Measurements from ENCODE around the gene RAD51B. TPM values are rescaled to one million over a fixed set of nuclear protein-coding genes. Genes with fewer than 3 reads are reported as not detected.

Gene RAD51B
- total RNA-seq, 1 experiment from 2014 or later = 29.9 TPM

DNA sequence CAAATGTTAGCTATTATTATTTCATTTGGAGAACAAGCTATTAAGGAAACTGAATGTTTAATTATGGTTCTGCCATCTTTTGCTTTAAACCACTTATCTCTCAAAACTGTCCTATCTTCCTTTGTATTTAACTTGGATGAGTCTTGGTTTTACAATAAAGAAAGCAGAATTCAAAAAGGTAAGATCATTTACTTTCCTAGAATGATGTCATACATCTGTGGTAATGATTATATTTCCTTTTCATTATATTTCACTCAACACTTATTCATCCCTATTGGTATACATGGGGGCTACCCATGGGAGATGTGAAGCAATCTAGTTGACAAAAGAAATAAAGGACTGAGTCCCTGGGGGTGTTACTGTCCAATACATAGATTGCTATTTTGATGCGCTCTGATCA, 516.6 kb downstream of the RAD51B start:
- Histone ChIP-seq H3K9me3 (ENCODE audit: insufficient read depth, low read depth) (no peaks in the 10 kb centered on the region), H3K4me1 (replicated peaks; ENCODE audit: insufficient read depth) (no peaks in the 10 kb centered on the region), H3K27me3 (ENCODE audit: insufficient read depth, low read depth) (no peaks in the 10 kb centered on the region), H3K4me3 (no peak overlapping the region), H3K9me2 (ENCODE audit: insufficient read depth) (no peaks in the 10 kb centered on the region), H3K36me3 (ENCODE audit: low read depth) (no peaks in the 10 kb centered on the region; the same call in 1 of the 2 replicates), H3K4me2 (no peak overlapping the region), H3F3A (ENCODE audit: insufficient read depth, low read depth) (no peaks in the 10 kb centered on the region), H3K27ac (no peak overlapping the region), H3K79me2 (ENCODE audit: low read depth) (no peaks in the 10 kb centered on the region), H4K20me1 (ENCODE audit: insufficient read depth) (no peaks in the 10 kb centered on the region), H2AFZ (no peak overlapping the region)
- intact Hi-C loops (cut with micrococcal nuclease; ENCODE audit: unreplicated experiment) = no loop called here
- TF ChIP-seq EZH2 (IDR thresholded peaks at IDR 0.05; ENCODE audit: low read depth) = no peak
- TF ChIP-seq, protein P1, sequence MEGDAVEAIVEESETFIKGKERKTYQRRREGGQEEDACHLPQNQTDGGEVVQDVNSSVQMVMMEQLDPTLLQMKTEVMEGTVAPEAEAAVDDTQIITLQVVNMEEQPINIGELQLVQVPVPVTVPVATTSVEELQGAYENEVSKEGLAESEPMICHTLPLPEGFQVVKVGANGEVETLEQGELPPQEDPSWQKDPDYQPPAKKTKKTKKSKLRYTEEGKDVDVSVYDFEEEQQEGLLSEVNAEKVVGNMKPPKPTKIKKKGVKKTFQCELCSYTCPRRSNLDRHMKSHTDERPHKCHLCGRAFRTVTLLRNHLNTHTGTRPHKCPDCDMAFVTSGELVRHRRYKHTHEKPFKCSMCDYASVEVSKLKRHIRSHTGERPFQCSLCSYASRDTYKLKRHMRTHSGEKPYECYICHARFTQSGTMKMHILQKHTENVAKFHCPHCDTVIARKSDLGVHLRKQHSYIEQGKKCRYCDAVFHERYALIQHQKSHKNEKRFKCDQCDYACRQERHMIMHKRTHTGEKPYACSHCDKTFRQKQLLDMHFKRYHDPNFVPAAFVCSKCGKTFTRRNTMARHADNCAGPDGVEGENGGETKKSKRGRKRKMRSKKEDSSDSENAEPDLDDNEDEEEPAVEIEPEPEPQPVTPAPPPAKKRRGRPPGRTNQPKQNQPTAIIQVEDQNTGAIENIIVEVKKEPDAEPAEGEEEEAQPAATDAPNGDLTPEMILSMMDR (conservative IDR thresholded peaks at IDR 0.05) = no peak
- DNase-seq = no peak
- CTCF ChIA-PET = no interaction called here
- no TSS peak for BruUV-seq (replicated peaks)
- POLR2A ChIA-PET (ENCODE audit: unreplicated experiment) = no interaction called here

DNA sequence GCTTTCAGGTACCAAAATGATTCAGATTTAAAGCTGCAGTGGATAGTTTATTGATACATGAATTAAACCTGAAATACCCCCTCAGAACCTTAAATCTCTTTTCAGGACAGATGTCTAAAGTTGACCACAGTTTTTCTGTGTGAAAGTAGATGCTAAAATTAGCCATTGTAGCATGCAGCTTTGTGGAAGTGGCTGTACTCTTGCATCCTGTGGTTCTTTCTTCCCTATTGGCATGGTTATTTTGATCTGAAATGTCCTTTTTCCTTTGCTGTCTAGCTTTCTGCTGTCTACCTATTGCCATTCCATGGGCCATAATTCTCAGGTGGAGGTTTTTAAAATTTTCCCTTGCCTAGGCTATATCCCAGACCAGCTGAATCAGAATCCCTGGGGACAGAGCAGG, 517.7 kb downstream of the RAD51B start:
- no TSS peak for BruUV-seq (replicated peaks)
- no peak overlapping the region for H3K27ac ChIP-seq
- no peaks in the 10 kb centered on the region for H3K79me2 ChIP-seq (ENCODE audit: low read depth)
- H3K36me3 ChIP-seq (ENCODE audit: low read depth) = no peaks in the 10 kb centered on the region; the same call in 1 of the 2 replicates
- ChIA-PET POLR2A (ENCODE audit: unreplicated experiment) (no interaction called here), CTCF (interaction anchor here (0.7 kb wide), 1 partner anchor 313 kb away, joined by 3 read pairs; no protein-coding TSS in a partner anchor)
- H3K9me2 ChIP-seq (ENCODE audit: insufficient read depth) = no peaks in the 10 kb centered on the region
- no peaks in the 10 kb centered on the region for H3K27me3 ChIP-seq (ENCODE audit: insufficient read depth, low read depth)
- no peak for TF ChIP-seq EZH2 (IDR thresholded peaks at IDR 0.05; ENCODE audit: low read depth)
- TF ChIP-seq, protein P1 (conservative IDR thresholded peaks at IDR 0.05) = no peak
- no peaks in the 10 kb centered on the region for H3K9me3 ChIP-seq (ENCODE audit: insufficient read depth, low read depth)
- no peaks in the 10 kb centered on the region for H4K20me1 ChIP-seq (ENCODE audit: insufficient read depth)
- no peaks in the 10 kb centered on the region for H3F3A ChIP-seq (ENCODE audit: insufficient read depth, low read depth)
- H3K4me1 ChIP-seq (replicated peaks; ENCODE audit: insufficient read depth) = no peaks in the 10 kb centered on the region
- H2AFZ ChIP-seq = no peak overlapping the region
- H3K4me3 ChIP-seq = no peak overlapping the region
- intact Hi-C loops (cut with micrococcal nuclease; ENCODE audit: unreplicated experiment) = no loop called here
- H3K4me2 ChIP-seq = no peak overlapping the region
- DNase-seq = no peak

DNA sequence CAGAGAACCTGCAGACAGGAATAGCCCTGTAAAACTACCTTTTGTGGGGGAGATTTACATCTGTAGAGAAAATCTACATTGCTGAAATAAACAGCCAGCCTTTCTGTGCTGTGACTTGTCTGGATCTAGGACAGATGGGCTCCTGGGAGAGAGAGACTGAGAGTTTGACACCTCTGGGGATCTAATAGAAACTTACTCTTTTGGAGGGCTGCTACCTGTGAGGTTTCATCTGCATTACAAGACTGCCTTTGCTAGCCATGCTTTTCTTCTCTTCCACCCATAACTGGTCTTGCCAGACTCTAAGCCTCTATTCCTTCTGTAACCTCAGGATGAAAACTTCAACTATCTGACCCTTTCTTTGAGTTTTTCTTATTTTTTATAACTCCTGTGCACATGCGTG, 520.7 kb downstream of the RAD51B start:
- intact Hi-C loops (cut with micrococcal nuclease; ENCODE audit: unreplicated experiment) = no loop called here
- no peaks in the 10 kb centered on the region for H3K79me2 ChIP-seq (ENCODE audit: low read depth)
- no peaks in the 10 kb centered on the region for H4K20me1 ChIP-seq (ENCODE audit: insufficient read depth)
- no peaks in the 10 kb centered on the region for H3K4me1 ChIP-seq (replicated peaks; ENCODE audit: insufficient read depth)
- H3F3A ChIP-seq (ENCODE audit: insufficient read depth, low read depth) = no peaks in the 10 kb centered on the region
- no peaks in the 10 kb centered on the region for H3K27me3 ChIP-seq (ENCODE audit: insufficient read depth, low read depth)
- H3K4me2 ChIP-seq = no peak overlapping the region
- no TSS peak for BruUV-seq (replicated peaks)
- CTCF ChIA-PET = no interaction called here
- no peaks in the 10 kb centered on the region for H3K9me2 ChIP-seq (ENCODE audit: insufficient read depth)
- H3K9me3 ChIP-seq (ENCODE audit: insufficient read depth, low read depth) = no peaks in the 10 kb centered on the region; the same call in 1 of the 2 replicates
- 0 out of 2 replicates have a peak, but pooled peaks cover 3% of the 10 kb centered on the region for H3K36me3 ChIP-seq (ENCODE audit: low read depth)
- TF ChIP-seq EZH2 (IDR thresholded peaks at IDR 0.05; ENCODE audit: low read depth) = no peak
- TF ChIP-seq, protein P1 (conservative IDR thresholded peaks at IDR 0.05) = no peak
- H3K27ac ChIP-seq = no peak overlapping the region
- DNase-seq = no peak
- POLR2A ChIA-PET (ENCODE audit: unreplicated experiment) = no interaction called here
- H3K4me3 ChIP-seq = no peak overlapping the region
- H2AFZ ChIP-seq = no peak overlapping the region
